NCI-H774 (cell line): ENCODE measurements around the gene DLX2.
"Not testable (repeated sequence)": the region's sequence is repeated elsewhere in the genome, so short reads cannot be mapped to it uniquely, and the experiment has no call there.

Experiments
- DNase-seq: peaks from one replicate; lab custom pipeline; 2025; lab: John Stamatoyannopoulos, UW

The DLX2 gene

GRCh38 chr2:172083628-172084394 is 18.9 kb downstream of the DLX2 start:
- DNase-seq = no peak

DNA sequence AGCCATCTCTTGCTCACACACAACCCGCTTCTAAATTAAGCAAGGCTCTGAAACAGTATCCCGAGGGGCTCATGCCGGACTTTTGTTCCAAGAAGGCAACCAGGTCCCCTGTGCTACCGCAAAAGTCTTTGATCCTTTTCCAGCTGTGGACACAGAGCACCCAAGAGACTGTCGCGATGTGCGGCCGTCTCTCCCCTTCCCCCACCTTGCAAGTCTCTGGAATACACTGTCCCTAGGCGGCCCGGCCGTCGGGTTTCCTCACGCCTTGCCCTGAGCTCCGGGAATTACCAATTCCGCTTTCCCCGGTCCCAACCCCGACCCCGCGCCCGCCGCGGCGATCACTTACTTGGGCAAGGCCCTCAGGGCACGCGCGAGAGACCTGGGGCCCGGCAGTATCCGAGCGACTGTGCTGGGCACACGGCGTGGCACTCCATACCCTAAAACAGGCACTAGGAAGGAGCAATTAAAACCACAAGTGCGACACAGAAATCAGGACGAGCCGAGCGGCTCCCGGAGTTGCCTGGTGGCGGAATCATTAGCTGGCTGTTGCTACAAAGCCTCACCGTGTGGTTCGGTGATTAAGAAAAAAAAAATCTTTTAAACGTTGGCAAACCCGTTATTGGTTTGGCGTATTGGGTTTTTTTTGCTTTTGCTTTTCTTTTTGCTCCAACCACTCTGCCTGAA is 19.6 kb downstream of the DLX2 start:
- no peak for DNase-seq

- DNase-seq = no peak
Observed at GRCh38 chr2:172082105-172082943, 20.4 kb downstream of the DLX2 start.

DNA sequence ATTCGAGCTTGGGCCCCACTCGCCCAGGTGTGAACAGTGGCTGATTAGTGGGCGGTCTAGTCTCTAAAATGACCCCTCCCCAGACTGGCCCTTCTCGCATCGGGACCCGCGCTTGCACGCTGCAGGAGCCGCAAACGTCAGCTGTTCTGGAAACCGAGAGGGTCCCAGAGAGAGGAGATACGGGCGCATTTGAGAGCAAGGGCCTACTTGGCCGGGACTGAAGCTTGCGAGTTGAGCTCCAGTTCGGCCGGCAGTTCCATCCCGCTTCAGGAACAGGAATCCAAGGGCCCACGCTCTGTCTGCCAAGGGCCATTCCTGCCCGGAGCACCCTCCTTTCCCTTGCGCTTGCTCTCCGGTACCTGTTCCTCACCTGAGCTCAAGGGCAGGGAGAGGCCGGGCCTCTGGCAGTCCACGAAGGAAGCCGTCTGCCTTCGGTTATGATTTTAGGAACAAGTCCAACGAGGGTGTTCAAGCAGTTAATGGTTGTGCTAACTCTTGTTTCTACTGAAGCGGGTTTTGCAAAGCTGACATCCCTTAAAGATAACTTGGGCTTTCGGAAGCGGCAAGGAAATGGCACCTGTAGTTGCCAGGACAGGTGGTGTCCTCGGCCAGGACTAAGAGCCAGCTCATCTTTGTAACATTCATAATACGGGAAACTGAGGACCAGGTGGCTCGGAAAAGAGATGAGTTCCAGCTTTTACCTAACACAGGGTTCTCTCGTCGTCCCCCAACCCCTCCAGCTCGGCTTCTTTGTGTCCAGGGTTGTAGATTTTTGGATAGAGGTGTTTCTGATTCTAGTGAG is 21.3 kb downstream of the DLX2 start:
- DNase-seq = no peak

- DNase-seq = no peak
Observed at GRCh38 chr2:172080641-172081220, 22.0 kb downstream of the DLX2 start.

- DNase-seq = no peak
Observed at GRCh38 chr2:172079838-172080640, 22.7 kb downstream of the DLX2 start.

DNA sequence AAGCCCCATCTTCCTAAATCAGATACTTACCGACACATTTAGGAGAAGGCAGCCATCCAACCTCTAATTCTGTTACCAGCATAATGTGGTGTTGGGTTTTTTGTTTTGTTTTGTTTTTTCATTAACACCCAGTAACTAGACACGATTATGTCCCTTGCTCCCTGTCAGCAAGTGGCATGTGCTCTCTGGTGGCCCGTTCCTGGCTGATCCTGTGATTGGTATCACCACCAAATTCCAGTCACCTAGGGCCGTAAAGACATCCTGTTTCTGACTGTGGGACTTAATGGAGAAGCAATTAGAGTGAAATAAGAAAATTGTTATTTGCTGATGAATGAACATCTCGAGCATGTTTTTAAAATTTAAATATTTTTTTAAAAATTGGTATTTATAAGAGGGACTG is 23.3 kb downstream of the DLX2 start:
- no peak for DNase-seq

DNA sequence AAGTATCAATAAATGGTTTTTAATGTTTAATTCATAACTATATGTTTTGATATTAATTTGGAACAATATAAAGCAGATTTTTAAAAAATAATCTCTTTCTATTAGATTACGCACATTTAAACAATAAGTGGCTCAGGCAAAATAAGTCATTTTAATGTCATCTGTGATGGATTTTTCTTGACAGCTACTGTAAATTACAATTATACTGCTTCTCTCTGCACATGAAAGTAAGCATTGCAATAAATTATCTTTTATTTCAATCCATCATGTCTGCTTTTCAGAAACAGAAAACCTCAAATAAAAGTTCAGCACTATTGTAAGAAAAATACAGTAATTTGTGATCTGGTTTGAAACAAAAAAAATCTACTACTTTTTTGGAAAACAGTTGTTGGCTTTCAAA is 28.4 kb downstream of the DLX2 start:
- no peak for DNase-seq

DNA sequence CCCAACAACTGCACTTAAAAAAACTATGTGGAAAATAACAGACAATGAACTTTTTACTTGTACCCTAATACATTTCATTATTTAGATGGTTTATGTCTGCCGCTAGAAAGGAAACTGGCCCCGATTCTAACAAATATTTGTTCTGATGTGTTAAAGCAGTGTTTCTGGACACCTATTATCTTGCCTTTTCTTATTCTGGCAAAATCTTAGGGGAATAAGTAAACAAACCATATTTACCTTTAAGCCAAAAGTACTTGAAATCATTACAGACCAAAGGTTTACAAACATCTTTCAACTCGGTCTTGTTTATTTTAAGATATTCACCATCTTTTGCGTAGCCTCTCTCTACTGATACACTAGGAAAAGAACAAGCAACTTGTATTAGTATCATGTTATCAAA is 29.2 kb downstream of the DLX2 start:
- DNase-seq = no peak

DNA sequence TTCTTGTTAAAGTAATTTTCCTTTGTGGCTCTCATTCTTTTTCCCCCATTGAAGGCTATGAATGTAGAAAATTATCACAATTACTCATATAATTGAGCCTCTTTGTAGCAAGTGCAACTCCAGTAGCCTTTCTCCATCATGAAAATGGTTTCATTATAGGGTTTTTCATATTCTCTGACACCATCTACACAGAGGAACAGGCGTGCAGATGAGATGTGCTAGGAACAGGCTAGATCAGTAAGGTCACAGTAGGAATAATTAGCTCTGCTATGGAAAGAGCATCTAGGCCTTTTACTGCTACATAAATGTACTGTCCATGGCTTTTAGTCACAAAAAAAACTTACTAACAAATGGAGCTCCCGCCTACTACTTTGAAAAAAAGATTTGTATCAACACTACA is 30.0 kb downstream of the DLX2 start:
- peak; percentile 39 for DNase-seq

- DNase-seq = peak; percentile 70
Observed at GRCh38 chr2:172072303-172072702, 30.4 kb downstream of the DLX2 start.

DNA sequence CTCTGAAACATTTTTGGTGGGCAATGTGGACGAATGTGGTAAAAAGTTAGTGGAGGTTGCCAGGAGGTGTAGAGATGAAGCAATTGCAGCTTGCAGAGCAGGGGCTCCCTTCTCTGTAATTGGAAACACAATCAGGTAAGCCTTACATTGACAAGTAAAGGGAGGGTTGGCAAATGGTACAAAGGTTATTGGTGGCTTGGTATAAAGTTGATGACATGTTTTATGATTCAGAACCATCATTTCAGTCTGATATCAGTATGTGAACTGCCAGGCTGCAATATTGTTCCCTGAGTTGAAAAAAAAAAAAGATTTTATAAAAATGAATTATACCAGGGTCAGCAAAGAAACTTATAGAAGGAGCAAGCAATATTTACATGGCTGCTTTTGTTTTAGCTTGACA is 31.8 kb downstream of the DLX2 start:
- DNase-seq = no peak

GRCh38 chr2:172067905-172068304 is 34.8 kb downstream of the DLX2 start:
- DNase-seq = not testable (repeated sequence)

DNA sequence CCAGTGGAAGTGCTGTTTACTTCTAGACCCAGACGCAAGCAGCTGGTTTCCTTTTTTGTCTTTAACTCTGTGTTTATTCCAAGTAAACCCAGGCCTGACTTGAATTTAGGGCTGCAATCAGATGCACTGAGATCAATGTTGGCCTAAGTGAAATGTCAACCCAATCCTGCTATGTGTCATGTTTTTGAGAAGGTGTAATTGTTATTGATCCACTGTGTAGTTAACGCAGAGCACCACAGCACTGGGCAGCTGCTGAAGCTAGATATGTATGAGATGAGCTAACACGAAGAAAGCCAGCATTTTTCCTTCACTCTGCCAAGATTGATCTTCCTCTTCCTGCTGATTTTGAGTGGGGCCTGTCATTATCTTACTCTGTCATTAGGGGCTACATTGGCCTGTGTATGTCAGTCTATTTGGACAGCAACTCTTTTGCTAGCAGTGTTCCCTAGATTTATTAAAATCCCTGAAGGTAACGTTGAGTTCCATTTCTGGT is 36.3 kb downstream of the DLX2 start:
- no peak for DNase-seq

- no peak for DNase-seq
Observed at GRCh38 chr2:172065111-172065510, 37.6 kb downstream of the DLX2 start.

DNA sequence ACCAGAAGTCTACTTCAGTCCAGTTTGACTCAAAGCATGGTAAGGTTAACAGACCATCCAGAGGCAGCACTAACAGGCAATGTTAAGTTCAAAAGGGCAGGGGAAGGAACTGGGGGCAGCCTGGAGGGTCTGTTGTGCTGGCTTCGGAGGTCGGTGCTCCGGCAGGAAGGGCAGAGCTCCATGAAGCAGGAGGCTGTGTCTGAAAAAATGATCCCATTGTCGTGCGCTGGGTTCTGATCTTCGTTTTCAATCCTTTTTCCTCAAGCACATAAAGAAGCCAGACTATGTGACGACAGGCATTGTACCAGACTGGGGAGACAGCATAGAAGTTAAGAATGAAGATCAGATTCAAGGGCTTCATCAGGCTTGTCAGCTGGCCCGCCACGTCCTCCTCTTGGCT is 39.3 kb downstream of the DLX2 start:
- DNase-seq = no peak

- no peak for DNase-seq
Observed at GRCh38 chr2:172062402-172063004, 40.2 kb downstream of the DLX2 start.

GRCh38 chr2:172060118-172060517 is 42.6 kb downstream of the DLX2 start:
- not testable (repeated sequence) for DNase-seq

DNA sequence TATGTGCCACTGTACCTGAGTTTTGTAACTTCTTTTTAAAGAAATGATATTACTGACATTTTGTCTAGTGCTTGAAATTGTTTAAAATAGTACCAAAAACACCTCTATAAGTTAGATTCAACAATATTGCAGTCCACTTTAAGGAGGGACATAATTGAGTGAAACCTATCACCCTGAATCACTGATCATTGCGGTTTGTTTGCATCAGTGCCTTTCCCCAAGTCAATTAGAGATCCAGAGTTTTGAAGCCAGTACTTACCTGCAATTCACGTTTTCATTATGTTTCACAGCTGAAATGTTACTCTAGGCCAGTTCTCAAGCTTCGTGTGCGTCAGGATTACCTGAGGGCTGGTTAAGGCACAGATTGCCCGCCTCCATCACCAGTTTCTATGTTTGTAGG is 44.0 kb downstream of the DLX2 start:
- DNase-seq = no peak

- no peak for DNase-seq
Observed at GRCh38 chr2:172056293-172056692, 46.4 kb downstream of the DLX2 start.
